ENCODE measurements around the gene SLC5A11. TPM values are rescaled to one million over a fixed set of nuclear protein-coding genes. Genes with fewer than 3 reads are reported as not detected.

The SLC5A11 gene
- total and polyA plus RNA-seq, 4 donors, result 0.05 to 1.1 TPM; not detected in 2

- Histone ChIP-seq H3K36me3 (ENCODE audit: control insufficient read depth in 4 of 4, insufficient read depth in 4 of 4, low read length in 4 of 4) (peaks cover 6 to 15% (median 10%) of the 10 kb centered on the region in 4 donors), H3K4me3 (no peak overlapping the region), H3K9ac (ENCODE audit: insufficient read depth in 1 of 2, low read length in 2 of 2) (no peak overlapping the region), H3K27me3 (ENCODE audit: control insufficient read depth in 3 of 3, insufficient read depth in 3 of 3, low read length in 2 of 3) (no peaks in the 10 kb centered on the region), H3K4me1 (ENCODE audit: control insufficient read depth in 5 of 5, insufficient read depth in 5 of 5, low read length in 5 of 5) (no peaks in the 10 kb centered on the region), H3K27ac (ENCODE audit: low read depth in 1 of 2, low read length in 1 of 2) (no peak overlapping the region), H3K9me3 (ENCODE audit: control insufficient read depth in 4 of 4, insufficient read depth in 3 of 4, low read length in 3 of 4) (peaks cover 0 to 5% (median 2%) of the 10 kb centered on the region in 4 donors)
- no peak for TF ChIP-seq CTCF (IDR thresholded peaks at IDR 0.05; ENCODE audit: control extremely low read depth, extremely low read depth)
- DNase-seq (no peak), ATAC-seq (ENCODE audit: insufficient read depth, low FRiP score) (no peak)
- 88 to 96% methylated on average over 2 of the region's 2 CpGs for WGBS, 2 donors
These were observed 69.3 kb downstream of the SLC5A11 start for GRCh38 chr16:24915019-24915418.

- H3K36me3 ChIP-seq (ENCODE audit: control insufficient read depth in 4 of 4, insufficient read depth in 4 of 4, low read length in 4 of 4), result peaks cover 7 to 19% (median 11%) of the 10 kb centered on the region in 4 donors
- H3K4me1 ChIP-seq (ENCODE audit: control insufficient read depth in 5 of 5, insufficient read depth in 5 of 5, low read length in 5 of 5), result no peaks in the 10 kb centered on the region
- H3K4me3 ChIP-seq, result no peak overlapping the region
- WGBS, 2 donors, result 93 to 94% methylated on average over 8 of the region's 8 CpGs
- ATAC-seq (ENCODE audit: insufficient read depth, low FRiP score), result no peak
- H3K9me3 ChIP-seq (ENCODE audit: control insufficient read depth in 4 of 4, insufficient read depth in 3 of 4, low read length in 3 of 4), result peaks cover 0 to 5% (median 2%) of the 10 kb centered on the region in 4 donors
- no peaks in the 10 kb centered on the region for H3K27me3 ChIP-seq (ENCODE audit: control insufficient read depth in 3 of 3, insufficient read depth in 3 of 3, low read length in 2 of 3)
- no peak for DNase-seq
- no peak overlapping the region for H3K27ac ChIP-seq (ENCODE audit: low read depth in 1 of 2, low read length in 1 of 2)
- TF ChIP-seq CTCF (IDR thresholded peaks at IDR 0.05; ENCODE audit: control extremely low read depth, extremely low read depth), result no peak
- no peak overlapping the region for H3K9ac ChIP-seq (ENCODE audit: insufficient read depth in 1 of 2, low read length in 2 of 2)
These were observed 69.8 kb downstream of the SLC5A11 start for GRCh38 chr16:24915576-24915975.

GRCh38 chr16:24917236-24917635, 71.5 kb downstream of the SLC5A11 start:
- Histone ChIP-seq H3K9me3 (ENCODE audit: control insufficient read depth in 4 of 4, insufficient read depth in 3 of 4, low read length in 3 of 4) (peaks cover 0 to 7% (median 2%) of the 10 kb centered on the region in 4 donors), H3K4me3 (no peak overlapping the region), H3K27ac (ENCODE audit: low read depth in 1 of 2, low read length in 1 of 2) (no peak overlapping the region), H3K9ac (ENCODE audit: insufficient read depth in 1 of 2, low read length in 2 of 2) (no peak overlapping the region), H3K27me3 (ENCODE audit: control insufficient read depth in 3 of 3, insufficient read depth in 3 of 3, low read length in 2 of 3) (no peaks in the 10 kb centered on the region), H3K36me3 (ENCODE audit: control insufficient read depth in 4 of 4, insufficient read depth in 4 of 4, low read length in 4 of 4) (peaks cover 17 to 28% (median 22%) of the 10 kb centered on the region in 4 donors), H3K4me1 (ENCODE audit: control insufficient read depth in 5 of 5, insufficient read depth in 5 of 5, low read length in 5 of 5) (no peaks in the 10 kb centered on the region)
- WGBS, 2 donors, result 99 to 100% methylated on average over 6 of the region's 6 CpGs
- no peak for TF ChIP-seq CTCF (IDR thresholded peaks at IDR 0.05; ENCODE audit: control extremely low read depth, extremely low read depth)
- ATAC-seq (ENCODE audit: insufficient read depth, low FRiP score), result no peak
- DNase-seq, result no peak

- H3K4me3 ChIP-seq, result no peak overlapping the region
- peaks cover 0 to 7% (median 2%) of the 10 kb centered on the region in 4 donors for H3K9me3 ChIP-seq (ENCODE audit: control insufficient read depth in 4 of 4, insufficient read depth in 3 of 4, low read length in 3 of 4)
- 97 to 98% methylated on average over 5 of the region's 5 CpGs for WGBS, 2 donors
- H3K27me3 ChIP-seq (ENCODE audit: control insufficient read depth in 3 of 3, insufficient read depth in 3 of 3, low read length in 2 of 3), result no peaks in the 10 kb centered on the region
- no peak overlapping the region for H3K27ac ChIP-seq (ENCODE audit: low read depth in 1 of 2, low read length in 1 of 2)
- no peak for TF ChIP-seq CTCF (IDR thresholded peaks at IDR 0.05; ENCODE audit: control extremely low read depth, extremely low read depth)
- H3K4me1 ChIP-seq (ENCODE audit: control insufficient read depth in 5 of 5, insufficient read depth in 5 of 5, low read length in 5 of 5), result no peaks in the 10 kb centered on the region
- ATAC-seq (ENCODE audit: insufficient read depth, low FRiP score) (no peak), DNase-seq (no peak)
- H3K36me3 ChIP-seq (ENCODE audit: control insufficient read depth in 4 of 4, insufficient read depth in 4 of 4, low read length in 4 of 4), result peaks cover 20 to 30% (median 22%) of the 10 kb centered on the region in 4 donors
- no peak overlapping the region for H3K9ac ChIP-seq (ENCODE audit: insufficient read depth in 1 of 2, low read length in 2 of 2)
These were observed 72.1 kb downstream of the SLC5A11 start for GRCh38 chr16:24917891-24918290.

Measured in lung (tissue), 12 donors.